HepG2 (cell line): Measurements from ENCODE around the gene COL18A1. TPM values are rescaled to one million over a fixed set of nuclear protein-coding genes. Genes with fewer than 3 reads are reported as not detected.

Experiments used
- ATAC-seq: fragments of 200-7000 bp; cut with Tn5 transposase; 3 replicates; pipeline ENCODE4 v1.9.1; 2020; ENCODE audit warnings: mild to moderate bottlenecking, moderate library complexity
- BruUV-seq: library from RNA; stranded (reverse); fragments of 400-500 nt; replicated peaks from 2 replicates; lab custom pipeline; 2021; lab: Mats Ljungman, UMichigan
- CTCF ChIA-PET: fragments of 300-600 bp; formaldehyde crosslinking; extraction: SDS; loops from one replicate; lab custom pipeline; 2021; ENCODE audit warnings: low total read pairs, inconsistent platforms, low intra/inter-chr PET ratio; lab: Yijun Ruan, JAX
- POLR2A ChIA-PET: fragments of 350-600 bp; sonication (Branson Sonifier 250); formaldehyde crosslinking; loops from one replicate; lab custom pipeline; 2020; ENCODE audit warnings: antibody characterized with exemption, inconsistent platforms; lab: Yijun Ruan, JAX
- DNase-seq: peaks from one replicate; pipeline ENCODE4 v3.0.0-alpha.2; 2015; ENCODE audit warnings: low spot score
- FAIRE-seq: peaks from 3 replicates; lab custom pipeline; 2011; peaks lifted over from hg19 to GRCh38; lab: Jason Lieb, UNC
- H2AFZ ChIP-seq: one replicate; pipeline ENCODE4 v1.6.1; 2011; ENCODE audit warnings: low read length, inconsistent platforms
- H3K27ac ChIP-seq: fragments of 300-600 bp; 3 replicates; pipeline ENCODE4 v1.8.0; 2011; ENCODE audit warnings: mixed run types, mild to moderate bottlenecking, mixed read lengths, low read length, inconsistent platforms; ENCODE audit not compliant: insufficient read depth; ENCODE audit errors: extremely low read length
- H3K27me3 ChIP-seq, 2 experiments: fragments of 200-600 bp in 1 of 2; 2 replicates in 1 of 2; 3 replicates in 1 of 2; pipeline versions ENCODE4 v1.6.0 to v1.8.0; 2011; ENCODE audit warnings: low read length in 2 of 2, mild to moderate bottlenecking in 2 of 2, moderate library complexity in 2 of 2, inconsistent platforms in 1 of 2; ENCODE audit not compliant: insufficient read depth in 2 of 2, control insufficient read depth in 1 of 2
- H3K36me3 ChIP-seq, 2 experiments: fragments of 200-600 bp in 1 of 2; replicated peaks in 1 of 2; 2 replicates in 1 of 2; 3 replicates in 1 of 2; pipeline versions ENCODE4 v1.5.1 to v1.8.0; 2011; ENCODE audit warnings: low read length in 2 of 2, inconsistent platforms in 1 of 2; ENCODE audit not compliant: insufficient read depth in 2 of 2, control insufficient read depth in 1 of 2
- H3K4me1 ChIP-seq: 2 replicates; pipeline ENCODE4 v1.5.1; 2012; ENCODE audit warnings: low read length, inconsistent platforms; ENCODE audit not compliant: insufficient read depth
- H3K4me2 ChIP-seq: 2 replicates; pipeline ENCODE4 v1.6.0; 2011; ENCODE audit warnings: low read depth, low read length, inconsistent platforms
- H3K4me3 ChIP-seq, 3 experiments: fragments of 200-600 bp in 1 of 3; sonication (generic), shearing (Covaris generic) in 1 of 3; replicated peaks in 1 of 3; 2 replicates each; pipeline ENCODE4 v1.5.1; 2011 to 2016; ENCODE audit warnings: low read length in 3 of 3, inconsistent platforms in 2 of 3, low read depth in 2 of 3, mild to moderate bottlenecking in 2 of 3, control low read depth in 1 of 3, mixed read lengths in 1 of 3; ENCODE audit not compliant: insufficient read depth in 1 of 3
- H3K79me2 ChIP-seq: one replicate; pipeline ENCODE4 v1.6.1; 2011; ENCODE audit warnings: low read length, inconsistent platforms; ENCODE audit not compliant: insufficient read depth
- H3K9ac ChIP-seq: 2 replicates; pipeline ENCODE4 v1.6.0; 2011; ENCODE audit warnings: mild to moderate bottlenecking, low read depth, low read length, inconsistent platforms; ENCODE audit not compliant: insufficient read depth
- H3K9me3 ChIP-seq: 2 replicates; pipeline ENCODE4 v1.5.1; 2012; ENCODE audit warnings: mild to moderate bottlenecking, low read length
- H4K20me1 ChIP-seq: 2 replicates; pipeline ENCODE4 v1.6.0; 2011; ENCODE audit warnings: inconsistent platforms, mild to moderate bottlenecking, low read length, moderate library complexity; ENCODE audit not compliant: insufficient read depth
- WGBS: methylation state at CpG from one replicate; pipeline ENCODE4 v1.1.6; 2017; ENCODE audit warnings: low lambda C conversion rate; 5-methylcytosine and 5-hydroxymethylcytosine counted together
- in situ Hi-C: cut with HindIII; loops from 2 replicates; pipeline ENCODE4 v1.10.0; 2017; ENCODE audit warnings: low pct_unique_long_range_greater_than_20kb; ENCODE audit not compliant: extremely low pct_ligation_motif_present
- intact Hi-C: fragments of 100-400 bp; cut with micrococcal nuclease; formaldehyde crosslinking; loops from one replicate; pipeline ENCODE4 v1.10.0; 2022; ENCODE audit not compliant: unreplicated experiment
- polyA plus RNA-seq, 8 experiments: library from polyadenylated mRNA; depleted of rRNA in 3 of 8; stranded (reverse) in 7 of 8; unstranded in 1 of 8; fragments of >200 nt; fragmentation: Illumina TruSeq in 4 of 8; extraction: Trizol in 4 of 8; gene quantifications; 2 replicates each; pipeline versions ENCODE4 v1.2.1 to v1.2.3, GENCODE V29; 2011 to 2016; ENCODE audit warnings: low read depth in 4 of 8, missing spikeins in 1 of 8, mixed read lengths in 1 of 8; ENCODE audit not compliant: insufficient read depth in 1 of 8
- total RNA-seq, 5 experiments: library from RNA; depleted of rRNA; stranded (reverse); fragments of >200 nt; fragmentation: Illumina TruSeq; extraction: Trizol; gene quantifications; 2 replicates each; pipeline ENCODE4 v1.2.3, GENCODE V29; 2016; ENCODE audit warnings: low read depth in 1 of 5
- TF ChIP-seq, protein P1 (sequence below): sonication (generic); formaldehyde crosslinking; IDR thresholded peaks from 2 replicates; pipeline ENCODE4 v1.8.0; 2022; ENCODE audit warnings: mild to moderate bottlenecking, missing genetic modification reagents, borderline replicate concordance
- TF ChIP-seq, protein P2 (sequence below): sonication (generic); formaldehyde crosslinking; IDR thresholded peaks from 2 replicates; pipeline ENCODE4; 2020; ENCODE audit warnings: missing genetic modification reagents, mild to moderate bottlenecking, borderline replicate concordance
- TF ChIP-seq, protein P3 (sequence below): sonication (generic); formaldehyde crosslinking; IDR thresholded peaks from 2 replicates; pipeline ENCODE4 v1.5.0; 2020; ENCODE audit warnings: mild to moderate bottlenecking, missing genetic modification reagents, moderate library complexity

Gene COL18A1
- total and polyA plus RNA-seq, 2 of the 13 experiments (the other 11 are each of a cell fraction or from before 2014, with no cell fraction given) = 79.0 to 102 TPM

GRCh38 chr21:45551783-45552695, 147.1 kb downstream of the COL18A1 start:
- no peak for FAIRE-seq
- Histone ChIP-seq H3K9ac (no peak overlapping the region), H3K36me3 (no peaks in the 10 kb centered on the region), H3K4me1 (peaks cover 57% of the 10 kb centered on the region), H3K27me3 (peaks cover 5 to 46% of the 10 kb centered on the region in 2 experiments; a peak in 4 of 5 replicates), H3K79me2 (no peaks in the 10 kb centered on the region), H3K4me3 (peak overlapping the region in 1 of 3 experiments; percentile 39; a peak in 1 of 6 replicates), H4K20me1 (no peaks in the 10 kb centered on the region), H3K27ac (no peak overlapping the region), H3K9me3 (no peaks in the 10 kb centered on the region), H3K4me2 (no peak overlapping the region), H2AFZ (no peak overlapping the region)
- WGBS = 73% methylated on average over 24 of the region's 35 CpGs
- TF ChIP-seq, protein P1, sequence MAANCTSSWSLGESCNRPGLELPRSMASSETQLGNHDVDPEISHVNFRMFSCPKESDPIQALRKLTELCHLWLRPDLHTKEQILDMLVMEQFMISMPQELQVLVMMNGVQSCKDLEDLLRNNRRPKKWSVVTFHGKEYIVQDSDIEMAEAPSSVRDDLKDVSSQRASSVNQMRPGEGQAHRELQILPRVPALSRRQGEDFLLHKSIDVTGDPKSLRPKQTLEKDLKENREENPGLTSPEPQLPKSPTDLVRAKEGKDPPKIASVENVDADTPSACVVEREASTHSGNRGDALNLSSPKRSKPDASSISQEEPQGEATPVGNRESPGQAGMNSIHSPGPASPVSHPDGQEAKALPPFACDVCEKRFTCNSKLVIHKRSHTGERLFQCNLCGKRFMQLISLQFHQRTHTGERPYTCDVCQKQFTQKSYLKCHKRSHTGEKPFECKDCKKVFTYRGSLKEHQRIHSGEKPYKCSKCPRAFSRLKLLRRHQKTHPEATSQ = no peak
- TF ChIP-seq, protein P2, sequence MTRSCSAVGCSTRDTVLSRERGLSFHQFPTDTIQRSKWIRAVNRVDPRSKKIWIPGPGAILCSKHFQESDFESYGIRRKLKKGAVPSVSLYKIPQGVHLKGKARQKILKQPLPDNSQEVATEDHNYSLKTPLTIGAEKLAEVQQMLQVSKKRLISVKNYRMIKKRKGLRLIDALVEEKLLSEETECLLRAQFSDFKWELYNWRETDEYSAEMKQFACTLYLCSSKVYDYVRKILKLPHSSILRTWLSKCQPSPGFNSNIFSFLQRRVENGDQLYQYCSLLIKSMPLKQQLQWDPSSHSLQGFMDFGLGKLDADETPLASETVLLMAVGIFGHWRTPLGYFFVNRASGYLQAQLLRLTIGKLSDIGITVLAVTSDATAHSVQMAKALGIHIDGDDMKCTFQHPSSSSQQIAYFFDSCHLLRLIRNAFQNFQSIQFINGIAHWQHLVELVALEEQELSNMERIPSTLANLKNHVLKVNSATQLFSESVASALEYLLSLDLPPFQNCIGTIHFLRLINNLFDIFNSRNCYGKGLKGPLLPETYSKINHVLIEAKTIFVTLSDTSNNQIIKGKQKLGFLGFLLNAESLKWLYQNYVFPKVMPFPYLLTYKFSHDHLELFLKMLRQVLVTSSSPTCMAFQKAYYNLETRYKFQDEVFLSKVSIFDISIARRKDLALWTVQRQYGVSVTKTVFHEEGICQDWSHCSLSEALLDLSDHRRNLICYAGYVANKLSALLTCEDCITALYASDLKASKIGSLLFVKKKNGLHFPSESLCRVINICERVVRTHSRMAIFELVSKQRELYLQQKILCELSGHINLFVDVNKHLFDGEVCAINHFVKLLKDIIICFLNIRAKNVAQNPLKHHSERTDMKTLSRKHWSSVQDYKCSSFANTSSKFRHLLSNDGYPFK (CRISPR knock-in tag) = 0 out of 2 replicates have a peak, but pooled peaks have one; percentile 22
- TF ChIP-seq, protein P3, sequence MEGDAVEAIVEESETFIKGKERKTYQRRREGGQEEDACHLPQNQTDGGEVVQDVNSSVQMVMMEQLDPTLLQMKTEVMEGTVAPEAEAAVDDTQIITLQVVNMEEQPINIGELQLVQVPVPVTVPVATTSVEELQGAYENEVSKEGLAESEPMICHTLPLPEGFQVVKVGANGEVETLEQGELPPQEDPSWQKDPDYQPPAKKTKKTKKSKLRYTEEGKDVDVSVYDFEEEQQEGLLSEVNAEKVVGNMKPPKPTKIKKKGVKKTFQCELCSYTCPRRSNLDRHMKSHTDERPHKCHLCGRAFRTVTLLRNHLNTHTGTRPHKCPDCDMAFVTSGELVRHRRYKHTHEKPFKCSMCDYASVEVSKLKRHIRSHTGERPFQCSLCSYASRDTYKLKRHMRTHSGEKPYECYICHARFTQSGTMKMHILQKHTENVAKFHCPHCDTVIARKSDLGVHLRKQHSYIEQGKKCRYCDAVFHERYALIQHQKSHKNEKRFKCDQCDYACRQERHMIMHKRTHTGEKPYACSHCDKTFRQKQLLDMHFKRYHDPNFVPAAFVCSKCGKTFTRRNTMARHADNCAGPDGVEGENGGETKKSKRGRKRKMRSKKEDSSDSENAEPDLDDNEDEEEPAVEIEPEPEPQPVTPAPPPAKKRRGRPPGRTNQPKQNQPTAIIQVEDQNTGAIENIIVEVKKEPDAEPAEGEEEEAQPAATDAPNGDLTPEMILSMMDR (CRISPR knock-in tag) = 0 out of 2 replicates have a peak, but pooled peaks have one; percentile 15
- no TSS peak for BruUV-seq
- intact Hi-C loops = no loop called here
- in situ Hi-C loops = no loop called here
- POLR2A ChIA-PET = no interaction called here
- DNase-seq = no peak
- CTCF ChIA-PET = no interaction called here
- ATAC-seq = no peak
